AG09319 (cell line): ENCODE results near the gene UBC.
"Not testable (repeated sequence)": the region's sequence is repeated elsewhere in the genome, so short reads cannot be mapped to it uniquely, and the experiment has no call there.

Experiments used
- DNase-seq: peaks from one replicate; pipeline ENCODE4 v3.0.0-alpha.2; 2010; ENCODE audit warnings: low read depth; ENCODE audit errors: extremely low read depth
- CTCF ChIP-seq: IDR thresholded peaks from 2 replicates; pipeline ENCODE4 v1.5.1; 2011; ENCODE audit warnings: low read depth, mild to moderate bottlenecking, inconsistent platforms, low read length, moderate library complexity

Gene UBC

GRCh38 chr12:124898923-124899294 lies 15.5 kb downstream of the UBC start:
- no peak for TF ChIP-seq CTCF
- DNase-seq = no peak

GRCh38 chr12:124898200-124898922 lies 16.1 kb downstream of the UBC start:
- peak; percentile 57 for TF ChIP-seq CTCF
- DNase-seq = no peak

- DNase-seq = no peak
- TF ChIP-seq CTCF = no peak
Measured at GRCh38 chr12:124896461-124896860, 18.0 kb downstream of the UBC start.

GRCh38 chr12:124893792-124894516 lies 20.5 kb downstream of the UBC start:
- no peak for TF ChIP-seq CTCF
- no peak for DNase-seq

GRCh38 chr12:124888260-124888659 lies 26.2 kb downstream of the UBC start:
- TF ChIP-seq CTCF = no peak
- DNase-seq = no peak

GRCh38 chr12:124887766-124888165 lies 26.7 kb downstream of the UBC start:
- not testable (repeated sequence) for DNase-seq

GRCh38 chr12:124884587-124885438 lies 29.6 kb downstream of the UBC start:
- DNase-seq = no peak
- no peak for TF ChIP-seq CTCF
